ENCODE results near the gene ANXA2R.
A peak's percentile ranks its signal among the peaks of the same experiment; 100 is the strongest.

DNA sequence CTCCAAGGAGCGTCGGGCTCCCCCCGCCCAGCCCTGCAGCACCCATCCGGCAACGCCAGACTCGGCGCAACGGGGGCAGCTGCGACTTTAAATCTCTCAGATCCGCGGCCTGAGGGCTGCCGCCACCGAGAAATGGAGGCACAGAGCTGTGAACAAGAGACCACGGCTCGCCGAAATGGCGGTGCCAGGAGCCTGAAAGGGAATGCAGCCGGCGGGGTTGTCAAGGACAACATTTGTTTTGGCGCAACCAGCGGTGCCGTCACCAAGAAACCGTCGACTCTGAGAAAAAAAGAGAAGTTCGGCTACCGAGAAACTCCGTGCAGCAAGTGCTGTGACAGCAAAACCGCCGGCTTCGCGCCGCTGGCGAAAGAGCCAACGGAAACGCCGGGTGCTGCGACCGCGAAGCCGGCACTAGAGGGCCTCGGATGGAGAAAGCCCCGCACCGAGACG lies 2.1 kb upstream of the ANXA2R start:
- TF ChIP-seq, protein P1, sequence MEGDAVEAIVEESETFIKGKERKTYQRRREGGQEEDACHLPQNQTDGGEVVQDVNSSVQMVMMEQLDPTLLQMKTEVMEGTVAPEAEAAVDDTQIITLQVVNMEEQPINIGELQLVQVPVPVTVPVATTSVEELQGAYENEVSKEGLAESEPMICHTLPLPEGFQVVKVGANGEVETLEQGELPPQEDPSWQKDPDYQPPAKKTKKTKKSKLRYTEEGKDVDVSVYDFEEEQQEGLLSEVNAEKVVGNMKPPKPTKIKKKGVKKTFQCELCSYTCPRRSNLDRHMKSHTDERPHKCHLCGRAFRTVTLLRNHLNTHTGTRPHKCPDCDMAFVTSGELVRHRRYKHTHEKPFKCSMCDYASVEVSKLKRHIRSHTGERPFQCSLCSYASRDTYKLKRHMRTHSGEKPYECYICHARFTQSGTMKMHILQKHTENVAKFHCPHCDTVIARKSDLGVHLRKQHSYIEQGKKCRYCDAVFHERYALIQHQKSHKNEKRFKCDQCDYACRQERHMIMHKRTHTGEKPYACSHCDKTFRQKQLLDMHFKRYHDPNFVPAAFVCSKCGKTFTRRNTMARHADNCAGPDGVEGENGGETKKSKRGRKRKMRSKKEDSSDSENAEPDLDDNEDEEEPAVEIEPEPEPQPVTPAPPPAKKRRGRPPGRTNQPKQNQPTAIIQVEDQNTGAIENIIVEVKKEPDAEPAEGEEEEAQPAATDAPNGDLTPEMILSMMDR (IDR thresholded peaks at IDR 0.05; ENCODE audit: poor library complexity, severe bottlenecking): peak; percentile 49
- TF ChIP-seq EP300 (conservative IDR thresholded peaks at IDR 0.05; ENCODE audit: poor library complexity, severe bottlenecking) (no peak), RAD21 (conservative IDR thresholded peaks at IDR 0.05) (peak; percentile 29), EZH2 (IDR thresholded peaks at IDR 0.05; ENCODE audit: borderline replicate concordance, insufficient read depth, low read length, poor library complexity, severe bottlenecking) (peak; percentile 98), TAF1 (IDR thresholded peaks at IDR 0.05; ENCODE audit: low read depth) (no peak), MXI1 (conservative IDR thresholded peaks at IDR 0.05; ENCODE audit: poor library complexity, severe bottlenecking) (no peak), POLR2AphosphoS5 (IDR thresholded peaks at IDR 0.05) (peak; percentile 60), SMC3 (conservative IDR thresholded peaks at IDR 0.05; ENCODE audit: poor library complexity) (peak; percentile 53)
- TF ChIP-seq, protein P2, sequence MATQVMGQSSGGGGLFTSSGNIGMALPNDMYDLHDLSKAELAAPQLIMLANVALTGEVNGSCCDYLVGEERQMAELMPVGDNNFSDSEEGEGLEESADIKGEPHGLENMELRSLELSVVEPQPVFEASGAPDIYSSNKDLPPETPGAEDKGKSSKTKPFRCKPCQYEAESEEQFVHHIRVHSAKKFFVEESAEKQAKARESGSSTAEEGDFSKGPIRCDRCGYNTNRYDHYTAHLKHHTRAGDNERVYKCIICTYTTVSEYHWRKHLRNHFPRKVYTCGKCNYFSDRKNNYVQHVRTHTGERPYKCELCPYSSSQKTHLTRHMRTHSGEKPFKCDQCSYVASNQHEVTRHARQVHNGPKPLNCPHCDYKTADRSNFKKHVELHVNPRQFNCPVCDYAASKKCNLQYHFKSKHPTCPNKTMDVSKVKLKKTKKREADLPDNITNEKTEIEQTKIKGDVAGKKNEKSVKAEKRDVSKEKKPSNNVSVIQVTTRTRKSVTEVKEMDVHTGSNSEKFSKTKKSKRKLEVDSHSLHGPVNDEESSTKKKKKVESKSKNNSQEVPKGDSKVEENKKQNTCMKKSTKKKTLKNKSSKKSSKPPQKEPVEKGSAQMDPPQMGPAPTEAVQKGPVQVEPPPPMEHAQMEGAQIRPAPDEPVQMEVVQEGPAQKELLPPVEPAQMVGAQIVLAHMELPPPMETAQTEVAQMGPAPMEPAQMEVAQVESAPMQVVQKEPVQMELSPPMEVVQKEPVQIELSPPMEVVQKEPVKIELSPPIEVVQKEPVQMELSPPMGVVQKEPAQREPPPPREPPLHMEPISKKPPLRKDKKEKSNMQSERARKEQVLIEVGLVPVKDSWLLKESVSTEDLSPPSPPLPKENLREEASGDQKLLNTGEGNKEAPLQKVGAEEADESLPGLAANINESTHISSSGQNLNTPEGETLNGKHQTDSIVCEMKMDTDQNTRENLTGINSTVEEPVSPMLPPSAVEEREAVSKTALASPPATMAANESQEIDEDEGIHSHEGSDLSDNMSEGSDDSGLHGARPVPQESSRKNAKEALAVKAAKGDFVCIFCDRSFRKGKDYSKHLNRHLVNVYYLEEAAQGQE (IDR thresholded peaks at IDR 0.05; ENCODE audit: borderline replicate concordance): no peak

All from neural cell (in vitro differentiated cells).